Measurements from ENCODE around the gene BORCS6. TPM values are rescaled to one million over a fixed set of nuclear protein-coding genes. Genes with fewer than 3 reads are reported as not detected.
A peak's percentile ranks its signal among the peaks of the same experiment; 100 is the strongest.

The BORCS6 gene
- 1 to 10 TPM; 5.4 to 7.2 TPM for total RNA-seq

- Mint-ChIP-seq H3K9me3 (no peaks in the 10 kb centered on the region), H3K36me3 (peaks cover 0 to 5% of the 10 kb centered on the region in 2 donors), H3K27ac (peak within 1 kb of the TSS in 1 of 2 donors; percentile 73)
- DNase-seq (ENCODE audit: low spot score in 2 of 2) (peak; percentile 89 to 96), ATAC-seq (peak; percentile 67 to 73)
Observed at GRCh38 chr17:8189711-8190477, at the start of gene BORCS6. TSS of gene BORCS6 (minus strand) at chr17:8190180. CDS start at chr17:8190140, 40 bp downstream.

- Mint-ChIP-seq H3K36me3 (peaks cover 11 to 14% of the 10 kb centered on the region in 2 donors), H3K27ac (peak overlapping the region; percentile 19 to 52), H3K9me3 (no peaks in the 10 kb centered on the region)
- ATAC-seq (no peak), DNase-seq (ENCODE audit: low spot score in 2 of 2) (no peak)
Observed at GRCh38 chr17:8237886-8238285, 47.9 kb upstream of the BORCS6 start.

- H3K36me3 Mint-ChIP-seq = peaks cover 14 to 18% of the 10 kb centered on the region in 2 donors
- peak overlapping the region; percentile 19 to 41 for H3K27ac Mint-ChIP-seq
Observed at GRCh38 chr17:8237175-8237574, 47.2 kb upstream of the BORCS6 start.

GRCh38 chr17:8235676-8236075 lies 45.7 kb upstream of the BORCS6 start:
- Mint-ChIP-seq H3K36me3 (peaks cover 14 to 18% of the 10 kb centered on the region in 2 donors), H3K27ac (no peak overlapping the region), H3K9me3 (no peaks in the 10 kb centered on the region)
- DNase-seq (ENCODE audit: low spot score in 2 of 2) = no peak
- ATAC-seq = no peak

More at GRCh38 chr17:8237175-8237574, 47.2 kb upstream of the BORCS6 start:
- no peak for DNase-seq (ENCODE audit: low spot score in 2 of 2)
- no peaks in the 10 kb centered on the region for H3K9me3 Mint-ChIP-seq
- no peak for ATAC-seq

GRCh38 chr17:8234361-8235270 lies 44.6 kb upstream of the BORCS6 start:
- ATAC-seq = no peak
- Mint-ChIP-seq H3K9me3 (no peaks in the 10 kb centered on the region), H3K27ac (peak overlapping the region; percentile 40 to 94), H3K36me3 (peaks cover 11 to 21% of the 10 kb centered on the region in 2 donors)
- no peak for DNase-seq (ENCODE audit: low spot score in 2 of 2)

GRCh38 chr17:8231701-8232100 lies 41.7 kb upstream of the BORCS6 start:
- no peak for ATAC-seq
- no peak for DNase-seq (ENCODE audit: low spot score in 2 of 2)
- H3K27ac Mint-ChIP-seq = no peak overlapping the region
- H3K36me3 Mint-ChIP-seq = peaks cover 13 to 25% of the 10 kb centered on the region in 2 donors
- H3K9me3 Mint-ChIP-seq = no peaks in the 10 kb centered on the region

- Mint-ChIP-seq H3K36me3 (peaks cover 13 to 26% of the 10 kb centered on the region in 2 donors), H3K9me3 (no peaks in the 10 kb centered on the region), H3K27ac (peak overlapping the region; percentile 92 to 96)
- no peak for DNase-seq (ENCODE audit: low spot score in 2 of 2)
- ATAC-seq = no peak
Observed at GRCh38 chr17:8227238-8227581, 37.2 kb upstream of the BORCS6 start.

GRCh38 chr17:8226536-8227237 lies 36.7 kb upstream of the BORCS6 start:
- ATAC-seq = peak in 1 of 2 donors; percentile 3
- Mint-ChIP-seq H3K36me3 (peaks cover 13 to 28% of the 10 kb centered on the region in 2 donors), H3K27ac (peak overlapping the region; percentile 92 to 96), H3K9me3 (no peaks in the 10 kb centered on the region)
- peak; percentile 42 to 69 for DNase-seq (ENCODE audit: low spot score in 2 of 2)

GRCh38 chr17:8225813-8226535 lies 36.0 kb upstream of the BORCS6 start:
- DNase-seq (ENCODE audit: low spot score in 2 of 2) (peak; percentile 75 to 77), ATAC-seq (peak; percentile 9 to 25)
- peak overlapping the region; percentile 92 to 96 for H3K27ac Mint-ChIP-seq
- H3K9me3 Mint-ChIP-seq = no peaks in the 10 kb centered on the region
- peaks cover 13 to 34% of the 10 kb centered on the region in 2 donors for H3K36me3 Mint-ChIP-seq

- DNase-seq (ENCODE audit: low spot score in 2 of 2) (no peak), ATAC-seq (no peak)
- Mint-ChIP-seq H3K9me3 (no peaks in the 10 kb centered on the region), H3K27ac (peak overlapping the region in 1 of 2 donors; percentile 98), H3K36me3 (peaks cover 13 to 38% of the 10 kb centered on the region in 2 donors)
Observed at GRCh38 chr17:8224891-8225812, 35.2 kb upstream of the BORCS6 start.

- H3K27ac Mint-ChIP-seq = peak overlapping the region; percentile 98 to 100
- peak; percentile 10 to 13 for ATAC-seq
- H3K36me3 Mint-ChIP-seq = peaks cover 13 to 33% of the 10 kb centered on the region in 2 donors
- DNase-seq (ENCODE audit: low spot score in 2 of 2) = peak; percentile 65 to 77
- no peaks in the 10 kb centered on the region for H3K9me3 Mint-ChIP-seq
Observed at GRCh38 chr17:8223356-8224126, 33.6 kb upstream of the BORCS6 start.

GRCh38 chr17:8222630-8223355 lies 32.8 kb upstream of the BORCS6 start:
- peak overlapping the region; percentile 98 to 100 for H3K27ac Mint-ChIP-seq
- H3K36me3 Mint-ChIP-seq = peaks cover 11 to 33% of the 10 kb centered on the region in 2 donors
- no peaks in the 10 kb centered on the region for H3K9me3 Mint-ChIP-seq
- DNase-seq (ENCODE audit: low spot score in 2 of 2) = peak; percentile 88 to 93
- ATAC-seq = peak; percentile 47 to 54

GRCh38 chr17:8222380-8222629 lies 32.3 kb upstream of the BORCS6 start:
- H3K36me3 Mint-ChIP-seq = peaks cover 6 to 33% of the 10 kb centered on the region in 2 donors
- peak; percentile 53 to 55 for ATAC-seq
- H3K27ac Mint-ChIP-seq = peak overlapping the region; percentile 98 to 100
- H3K9me3 Mint-ChIP-seq = no peaks in the 10 kb centered on the region
- DNase-seq (ENCODE audit: low spot score in 2 of 2) = no peak
